Choroid plexus epithelial cell (primary cell): ENCODE measurements around the gene RAB4A.

Experiments
- DNase-seq: peaks from one replicate; pipeline ENCODE4 v3.0.0-alpha.2; 2010; ENCODE audit warnings: low read depth
- H3K4me3 ChIP-seq: 2 replicates; pipeline ENCODE4 v1.5.1; 2011; ENCODE audit warnings: low read depth, mild to moderate bottlenecking, control low read depth, low read length, moderate library complexity
- CTCF ChIP-seq: conservative IDR thresholded peaks from 2 replicates; pipeline ENCODE4 v1.5.1; 2011; ENCODE audit warnings: low read depth, mild to moderate bottlenecking, control low read depth, inconsistent platforms, low read length, moderate library complexity

Gene RAB4A

GRCh38 chr1:229354226-229354625 is 83.3 kb downstream of the RAB4A start:
- DNase-seq, result no peak
- H3K4me3 ChIP-seq, result no peak overlapping the region
- no peak for TF ChIP-seq CTCF
